Measurements from ENCODE around the gene HSPE1. TPM values are rescaled to one million over a fixed set of nuclear protein-coding genes. Genes with fewer than 3 reads are reported as not detected.

HSPE1 gene
- total and polyA plus RNA-seq, 2 donors (not counting 3 experiments of a cell fraction or from before 2014, with no cell fraction given), result 59.8 to 145 TPM

- dilution Hi-C loops (cut with MboI; ENCODE audit: extremely low pct_ligation_motif_present, low sequenced_read_pairs) (no loop called here), intact Hi-C loops (cut with micrococcal nuclease) (loop anchor here (5.0 kb wide), 1 partner anchor 800 kb away; no protein-coding TSS in a partner anchor)
- peak overlapping the region; percentile 99 for H3K4me2 ChIP-seq (ENCODE audit: insufficient read depth, low read length)
- peaks cover 5 to 24% of the 10 kb centered on the region in 2 experiments for H3K36me3 ChIP-seq (ENCODE audit: control insufficient read depth in 2 of 2, extremely low read depth in 1 of 2, insufficient read depth in 2 of 2, low read length in 2 of 2)
- ChIA-PET POLR2A (interaction anchor here (1.0 kb wide), 1 partner anchor 44 kb away, joined by 4 read pairs; the partner anchor contains the start of gene COQ10B), CTCF (no interaction called here)
- H3K4me3 ChIP-seq (replicated peaks in 1 of 3; ENCODE audit: insufficient read depth in 1 of 3, low read depth in 1 of 3, low read length in 3 of 3), result peak overlapping the region in 1 of 3 experiments; percentile 84
- H3K4me1 ChIP-seq (ENCODE audit: control insufficient read depth, extremely low read depth, insufficient read depth, low read length), result peaks cover 44% of the 10 kb centered on the region
- H4K20me1 ChIP-seq (replicated peaks; ENCODE audit: control insufficient read depth, extremely low read depth, insufficient read depth, low read length), result peaks cover 2% of the 10 kb centered on the region
- no peak overlapping the region for H2AFZ ChIP-seq (ENCODE audit: low read depth, low read length)
- no peak overlapping the region for H3K9ac ChIP-seq (replicated peaks; ENCODE audit: extremely low read depth, insufficient read depth, low read length)
- no peaks in the 10 kb centered on the region for H3K27me3 ChIP-seq (ENCODE audit: control insufficient read depth in 2 of 2, insufficient read depth in 2 of 2, low read length in 2 of 2)
- H3K9me1 ChIP-seq (replicated peaks; ENCODE audit: control insufficient read depth, extremely low read depth, insufficient read depth, low read length), result no peaks in the 10 kb centered on the region
- H3K9me3 ChIP-seq (replicated peaks; ENCODE audit: control insufficient read depth, insufficient read depth, low read length), result no peaks in the 10 kb centered on the region
- FAIRE-seq (no peak), DNase-seq (ENCODE audit: low read depth, low spot score) (no peak)
- H3K79me2 ChIP-seq (ENCODE audit: control insufficient read depth, insufficient read depth, low read length), result peaks cover 77% of the 10 kb centered on the region
- no TSS peak for BruUV-seq (replicated peaks)
- no peak overlapping the region for H3K27ac ChIP-seq (ENCODE audit: insufficient read depth, low read depth, low read length)
- TF ChIP-seq POLR2AphosphoS5 (IDR thresholded peaks at IDR 0.05; ENCODE audit: insufficient read depth, low read depth, low read length) (no peak), MYC (IDR thresholded peaks at IDR 0.05; ENCODE audit: low read depth, low read length) (no peak), GATA2 (IDR thresholded peaks at IDR 0.05; ENCODE audit: insufficient read depth, insufficient read length, low read depth, low read length) (no peak), JUN (IDR thresholded peaks at IDR 0.05; ENCODE audit: borderline replicate concordance, insufficient read depth, insufficient read length, low read depth) (no peak), POLR2A (IDR thresholded peaks at IDR 0.05; ENCODE audit: low read depth, low read length) (no peak), MAX (IDR thresholded peaks at IDR 0.05; ENCODE audit: insufficient read depth, insufficient read length) (no peak), EZH2 (IDR thresholded peaks at IDR 0.05; ENCODE audit: borderline replicate concordance, low read depth, low read length, severe bottlenecking) (no peak), CTCF (IDR thresholded peaks at IDR 0.05; ENCODE audit: extremely low read depth in 1 of 2, insufficient read depth in 1 of 2, low read depth in 1 of 2, low read length in 2 of 2) (no peak), FOS (IDR thresholded peaks at IDR 0.05; ENCODE audit: borderline replicate concordance, insufficient read depth, low read length) (no peak)
Measured at GRCh38 chr2:197497326-197497725, 2.9 kb upstream of the HSPE1 start.
